Measurements from ENCODE around the gene EQTN.

The EQTN gene

DNA sequence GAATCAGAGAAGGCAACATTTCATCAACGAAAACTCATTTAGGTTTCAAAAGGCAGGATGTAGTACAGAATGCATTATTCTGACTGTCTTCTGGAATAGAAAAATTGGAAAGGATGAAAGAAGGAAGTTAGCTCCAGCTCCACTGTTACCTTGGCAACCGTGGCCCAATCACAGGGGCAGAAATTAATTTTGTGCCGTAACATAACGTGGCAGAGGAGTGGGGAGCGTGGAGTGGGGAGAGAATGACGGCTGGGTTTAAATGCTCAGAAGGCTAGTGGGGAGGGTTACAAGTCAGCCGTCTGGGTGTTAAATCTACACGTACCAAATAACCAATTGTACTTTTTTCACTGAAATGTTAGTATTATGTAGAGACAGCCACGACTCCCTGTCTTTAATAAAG, 32.3 kb upstream of the EQTN start:
- TF ChIP-seq, protein P1, sequence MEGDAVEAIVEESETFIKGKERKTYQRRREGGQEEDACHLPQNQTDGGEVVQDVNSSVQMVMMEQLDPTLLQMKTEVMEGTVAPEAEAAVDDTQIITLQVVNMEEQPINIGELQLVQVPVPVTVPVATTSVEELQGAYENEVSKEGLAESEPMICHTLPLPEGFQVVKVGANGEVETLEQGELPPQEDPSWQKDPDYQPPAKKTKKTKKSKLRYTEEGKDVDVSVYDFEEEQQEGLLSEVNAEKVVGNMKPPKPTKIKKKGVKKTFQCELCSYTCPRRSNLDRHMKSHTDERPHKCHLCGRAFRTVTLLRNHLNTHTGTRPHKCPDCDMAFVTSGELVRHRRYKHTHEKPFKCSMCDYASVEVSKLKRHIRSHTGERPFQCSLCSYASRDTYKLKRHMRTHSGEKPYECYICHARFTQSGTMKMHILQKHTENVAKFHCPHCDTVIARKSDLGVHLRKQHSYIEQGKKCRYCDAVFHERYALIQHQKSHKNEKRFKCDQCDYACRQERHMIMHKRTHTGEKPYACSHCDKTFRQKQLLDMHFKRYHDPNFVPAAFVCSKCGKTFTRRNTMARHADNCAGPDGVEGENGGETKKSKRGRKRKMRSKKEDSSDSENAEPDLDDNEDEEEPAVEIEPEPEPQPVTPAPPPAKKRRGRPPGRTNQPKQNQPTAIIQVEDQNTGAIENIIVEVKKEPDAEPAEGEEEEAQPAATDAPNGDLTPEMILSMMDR (conservative IDR thresholded peaks at IDR 0.05): no peak
- no peak overlapping the region for H3K27ac ChIP-seq

DNA sequence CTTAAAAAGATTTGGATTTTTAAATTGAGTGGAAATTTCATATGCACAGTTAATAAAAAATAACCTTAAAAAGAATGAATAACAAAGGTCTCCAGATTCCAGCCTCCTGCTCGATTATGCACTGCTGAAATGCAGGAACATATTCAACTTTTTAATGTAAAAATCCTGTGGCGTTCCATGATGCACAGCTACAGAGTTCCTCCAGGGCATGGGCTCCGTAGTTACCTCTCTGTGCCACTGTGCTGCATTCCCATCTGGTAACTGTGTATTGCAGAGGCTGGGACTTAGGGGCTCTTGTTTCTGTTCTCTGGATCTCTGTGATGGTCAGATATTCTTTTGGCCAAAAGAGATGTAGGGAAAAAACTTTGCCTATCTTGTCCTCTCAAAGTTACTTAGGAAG, 31.5 kb upstream of the EQTN start:
- TF ChIP-seq, protein P1 (conservative IDR thresholded peaks at IDR 0.05): no peak
- no peak overlapping the region for H3K27ac ChIP-seq

DNA sequence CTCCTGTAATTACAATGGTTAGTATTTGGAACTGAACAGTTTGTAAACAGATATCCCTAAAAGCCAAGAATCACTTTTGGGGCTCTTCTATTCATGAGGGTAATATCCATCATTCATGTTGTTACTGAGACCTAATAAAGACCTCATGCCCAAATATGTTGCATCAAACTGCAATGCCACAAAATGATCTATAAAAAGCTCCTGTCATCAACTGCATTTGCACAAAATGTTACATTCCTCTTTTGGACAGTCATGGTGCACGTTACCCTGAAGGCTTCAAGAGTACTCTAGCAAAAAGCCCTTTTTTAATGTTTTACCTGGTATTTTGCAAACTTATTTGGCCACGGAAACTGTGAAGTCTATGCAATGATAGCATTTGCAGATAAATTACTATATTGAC, 14.2 kb upstream of the EQTN start:
- H3K27ac ChIP-seq: no peak overlapping the region
- TF ChIP-seq, protein P1 (conservative IDR thresholded peaks at IDR 0.05): no peak

DNA sequence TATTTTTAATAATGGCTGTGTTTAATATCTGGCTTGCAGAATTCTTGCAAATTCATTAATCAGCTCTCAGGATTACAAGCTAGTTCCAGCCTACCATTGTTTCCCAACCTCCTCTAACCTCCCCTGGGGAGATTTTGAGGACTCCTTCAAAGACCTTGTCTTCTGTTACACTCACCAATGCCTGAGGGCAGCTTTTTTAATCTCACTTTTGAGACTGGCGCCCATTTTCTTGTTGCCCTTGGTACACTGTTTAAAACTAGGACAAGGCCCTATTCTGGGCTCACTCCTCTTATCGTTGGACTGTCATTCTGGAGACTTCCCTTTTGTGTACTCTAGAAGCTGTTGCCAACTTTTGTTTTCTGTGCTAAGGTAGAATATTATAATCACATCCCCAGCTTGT, 13.6 kb upstream of the EQTN start:
- TF ChIP-seq, protein P1 (conservative IDR thresholded peaks at IDR 0.05): no peak
- H3K27ac ChIP-seq: no peak overlapping the region

DNA sequence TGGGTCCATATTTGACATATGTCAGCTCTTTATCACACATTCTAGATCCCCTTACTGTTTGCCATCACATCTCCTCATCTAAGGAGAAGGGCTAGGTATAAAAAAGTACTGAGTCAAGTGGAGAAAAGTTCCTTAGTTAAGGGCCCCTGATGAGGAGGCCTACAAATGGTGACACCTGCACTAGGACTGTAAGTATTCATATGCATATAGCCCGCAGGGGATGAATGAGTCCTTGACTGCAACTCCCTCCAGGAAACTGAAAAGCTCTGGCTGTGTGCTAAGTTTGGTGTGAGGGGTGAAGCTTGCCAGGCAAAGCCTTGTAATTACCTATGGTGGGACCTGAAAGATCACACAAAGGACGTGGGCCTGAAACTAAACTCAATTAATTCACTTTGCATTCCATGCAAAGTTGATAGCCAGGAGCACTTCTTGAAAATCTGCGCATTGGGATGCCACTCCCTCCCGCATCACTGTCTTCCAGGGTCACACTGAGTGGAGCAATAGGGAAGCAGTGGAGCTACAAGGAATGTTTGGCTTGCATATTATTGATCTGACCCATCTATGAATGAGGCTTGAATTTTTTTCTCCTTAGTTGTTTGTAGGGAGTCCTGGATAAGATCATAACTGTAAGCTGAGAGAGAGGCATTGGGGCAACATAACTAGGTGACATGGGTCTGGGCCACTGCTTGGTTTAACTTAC, 11.9 kb upstream of the EQTN start:
- TF ChIP-seq, protein P1 (conservative IDR thresholded peaks at IDR 0.05): no peak
- H3K27ac ChIP-seq: no peak overlapping the region

DNA sequence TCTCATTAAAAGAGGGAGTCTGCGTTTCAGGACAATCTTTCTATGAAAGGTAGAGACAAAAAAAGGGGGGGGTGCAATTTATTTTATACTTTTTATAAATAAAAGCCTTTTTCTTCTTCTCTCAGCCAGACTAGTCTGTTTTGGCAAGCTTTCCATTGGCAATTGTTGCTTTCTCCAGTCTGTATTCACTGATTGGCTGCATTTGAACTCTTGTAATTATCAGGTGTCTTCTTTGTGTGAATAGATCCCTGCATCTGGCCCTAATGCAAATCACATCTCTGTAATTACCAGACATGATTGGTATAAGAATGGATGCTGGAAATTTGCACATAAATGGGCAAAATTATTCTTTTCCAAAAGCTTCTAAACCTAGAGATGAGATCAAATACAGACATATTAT, 7.6 kb upstream of the EQTN start:
- no peak overlapping the region for H3K27ac ChIP-seq
- TF ChIP-seq, protein P1 (conservative IDR thresholded peaks at IDR 0.05): no peak

DNA sequence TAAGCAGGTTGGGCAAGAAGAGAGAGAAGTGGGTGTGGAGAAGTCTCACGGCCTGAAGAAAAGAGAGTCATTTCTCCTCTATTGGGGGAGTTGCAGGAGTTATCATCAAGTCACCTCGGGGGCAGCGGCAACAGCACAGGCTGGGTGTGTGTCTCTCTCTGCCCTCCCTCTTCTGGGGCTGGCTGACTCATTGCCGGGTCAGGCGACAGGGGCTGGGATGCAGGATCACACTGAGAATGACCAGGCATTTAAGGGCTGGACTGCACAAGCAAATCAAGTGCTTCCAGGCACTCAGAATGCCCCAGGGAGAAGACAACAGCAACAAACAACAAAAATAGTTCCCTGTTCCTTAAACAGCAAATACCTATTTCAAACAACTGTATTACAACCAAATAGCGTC, 6.3 kb upstream of the EQTN start:
- TF ChIP-seq, protein P1 (conservative IDR thresholded peaks at IDR 0.05): no peak
- no peak overlapping the region for H3K27ac ChIP-seq
